KOPT-K1 (cell line): Measurements from ENCODE around the gene PAOX.

Experiments used
- H3K27ac ChIP-seq: fragments of 200-600 bp; sonication (generic); 2 replicates; pipeline ENCODE4 v1.5.1; 2016; ENCODE audit warnings: antibody characterized with exemption, mild to moderate bottlenecking, low read depth, low read length; ENCODE audit not compliant: poor library complexity, severe bottlenecking
- H3K36me3 ChIP-seq: fragments of 200-600 bp; sonication (generic); 2 replicates; pipeline ENCODE4 v1.5.1; 2017; ENCODE audit warnings: antibody characterized with exemption, mild to moderate bottlenecking, low read length, moderate library complexity; ENCODE audit not compliant: insufficient read depth
- H3K9me3 ChIP-seq: fragments of 200-600 bp; sonication (generic); 2 replicates; pipeline ENCODE4 v1.5.1; 2017; ENCODE audit warnings: antibody characterized with exemption, low read length, mild to moderate bottlenecking; ENCODE audit not compliant: insufficient read depth, poor library complexity, severe bottlenecking

PAOX gene

DNA sequence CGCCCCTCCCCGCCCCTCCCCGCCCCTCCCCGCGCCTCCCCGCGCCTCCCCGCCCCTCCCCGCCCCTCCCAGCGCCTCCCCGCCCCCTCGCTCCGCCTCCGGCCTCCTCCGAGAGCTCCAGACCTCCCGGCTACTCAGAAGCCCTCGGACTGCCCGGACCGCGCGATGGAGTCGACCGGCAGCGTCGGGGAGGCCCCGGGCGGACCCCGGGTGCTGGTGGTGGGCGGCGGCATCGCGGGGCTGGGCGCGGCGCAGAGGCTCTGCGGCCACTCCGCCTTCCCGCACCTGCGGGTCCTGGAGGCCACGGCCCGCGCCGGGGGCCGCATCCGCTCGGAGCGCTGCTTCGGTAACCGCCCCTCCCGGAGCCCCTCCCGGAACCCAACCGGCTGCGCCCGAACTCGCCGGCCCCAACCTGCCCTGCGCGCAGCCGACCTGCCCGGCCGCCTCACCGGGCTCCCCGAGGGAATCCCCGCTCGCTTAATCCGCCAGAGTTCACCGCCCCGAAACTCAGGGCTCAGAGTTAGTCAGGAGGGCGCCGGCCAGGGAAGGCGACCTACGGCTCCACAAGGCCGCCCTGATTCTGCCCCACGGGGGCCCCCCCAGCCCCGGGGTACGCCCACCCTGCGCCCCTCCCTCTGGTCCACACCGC, at the start of gene PAOX:
PAOX (plus strand) TSS at position 111 of the 649 bp plus-strand sequence; CDS start at position 166, 55 bp downstream.
- H3K36me3 ChIP-seq = no peaks in the 10 kb centered on the region
- no peak within 1 kb of the TSS for H3K27ac ChIP-seq
- H3K9me3 ChIP-seq = no peaks in the 10 kb centered on the region

- Histone ChIP-seq H3K36me3 (no peaks in the 10 kb centered on the region), H3K27ac (no peak overlapping the region), H3K9me3 (no peaks in the 10 kb centered on the region)
Observed at GRCh38 chr10:133329491-133330202, 49.4 kb upstream of the PAOX start.

- no peaks in the 10 kb centered on the region for H3K9me3 ChIP-seq
- H3K36me3 ChIP-seq = no peaks in the 10 kb centered on the region
- no peak overlapping the region for H3K27ac ChIP-seq
Observed at GRCh38 chr10:133332936-133333699, 45.9 kb upstream of the PAOX start.

- no peaks in the 10 kb centered on the region for H3K9me3 ChIP-seq
- no peak overlapping the region for H3K27ac ChIP-seq
- no peaks in the 10 kb centered on the region for H3K36me3 ChIP-seq
Observed at GRCh38 chr10:133334503-133335245, 44.4 kb upstream of the PAOX start.

- no peaks in the 10 kb centered on the region for H3K36me3 ChIP-seq
- H3K27ac ChIP-seq = no peak overlapping the region
- H3K9me3 ChIP-seq = no peaks in the 10 kb centered on the region
Observed at GRCh38 chr10:133335246-133336117, 43.6 kb upstream of the PAOX start.

DNA sequence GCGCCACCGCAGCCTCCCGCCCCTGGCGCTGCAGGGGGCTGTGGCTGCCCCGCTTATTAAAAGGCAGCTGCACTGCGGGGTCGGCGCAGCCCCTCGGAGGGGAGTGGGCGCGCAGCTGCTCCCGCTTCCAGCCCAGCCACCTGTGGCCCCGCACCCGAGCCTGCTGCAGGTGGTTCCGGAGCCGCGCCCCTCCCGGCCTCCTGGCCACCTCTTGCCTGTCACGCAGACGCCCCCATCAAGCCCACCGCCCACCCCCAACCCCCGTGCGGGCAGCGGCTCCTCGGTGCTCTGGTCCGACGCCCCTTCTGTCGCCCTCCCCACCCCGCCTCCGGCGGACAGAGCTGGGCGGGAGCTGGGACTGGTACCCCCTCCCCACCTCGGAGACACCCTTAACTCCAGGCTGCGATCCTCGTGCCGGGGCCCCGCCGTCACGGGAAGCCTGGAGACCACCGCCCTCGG, 42.9 kb upstream of the PAOX start:
- H3K36me3 ChIP-seq = no peaks in the 10 kb centered on the region
- H3K27ac ChIP-seq = no peak overlapping the region
- H3K9me3 ChIP-seq = no peaks in the 10 kb centered on the region

GRCh38 chr10:133336577-133337369, 42.3 kb upstream of the PAOX start, which contains the start of gene CALY:
TSS of gene CALY (minus strand) at chr10:133336896. CDS start at chr10:133328989, 7,907 bp downstream.
- Histone ChIP-seq H3K36me3 (no peaks in the 10 kb centered on the region), H3K27ac (no peak within 1 kb of the TSS), H3K9me3 (no peaks in the 10 kb centered on the region)

DNA sequence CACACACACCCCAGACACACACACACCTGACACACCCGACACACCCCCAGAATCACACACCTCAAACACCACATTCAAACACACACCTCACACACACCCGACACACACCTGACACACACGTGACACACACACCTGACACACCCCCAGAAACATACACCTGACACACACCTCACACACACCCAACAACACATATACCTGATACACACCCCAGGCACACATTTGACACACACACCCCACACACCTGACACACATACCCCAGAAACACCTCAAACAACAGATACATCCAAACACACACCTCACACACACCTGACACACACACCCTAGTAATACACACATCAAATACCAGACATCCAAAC, 41.7 kb upstream of the PAOX start:
- Histone ChIP-seq H3K36me3 (no peaks in the 10 kb centered on the region), H3K9me3 (no peaks in the 10 kb centered on the region), H3K27ac (no peak overlapping the region)

GRCh38 chr10:133338080-133339071, 40.7 kb upstream of the PAOX start:
- no peaks in the 10 kb centered on the region for H3K36me3 ChIP-seq
- H3K27ac ChIP-seq = no peak overlapping the region
- H3K9me3 ChIP-seq = no peaks in the 10 kb centered on the region

DNA sequence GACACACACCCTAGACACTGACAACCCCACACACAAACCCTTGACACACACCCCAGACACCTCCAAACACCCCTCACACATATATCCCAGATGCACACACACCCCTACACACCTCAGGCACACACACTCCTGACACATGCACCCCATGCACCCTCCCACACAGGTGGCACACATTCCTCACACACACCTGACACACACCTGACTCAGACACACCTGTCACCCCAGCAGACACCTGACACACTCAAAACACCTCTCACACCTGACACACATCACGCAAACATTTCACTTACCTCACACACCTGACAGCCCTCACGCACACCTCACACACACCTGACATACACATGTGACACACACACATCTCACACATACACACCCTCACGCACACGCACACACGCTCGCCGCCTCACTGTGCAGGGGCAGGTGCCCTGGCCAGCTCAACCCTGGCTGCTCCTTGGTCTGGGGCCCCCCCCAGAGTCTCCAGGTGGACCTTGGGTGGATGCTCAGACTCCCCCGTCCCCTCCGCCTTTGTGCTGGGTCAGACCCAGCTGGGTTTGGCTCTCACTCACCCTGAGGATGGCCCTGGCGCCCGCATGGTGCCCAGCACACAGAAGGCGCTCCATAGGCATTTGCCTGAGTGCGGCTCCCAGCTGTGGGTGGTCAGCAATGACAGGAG, 39.2 kb upstream of the PAOX start:
- Histone ChIP-seq H3K36me3 (no peaks in the 10 kb centered on the region), H3K27ac (no peak overlapping the region), H3K9me3 (no peaks in the 10 kb centered on the region)

DNA sequence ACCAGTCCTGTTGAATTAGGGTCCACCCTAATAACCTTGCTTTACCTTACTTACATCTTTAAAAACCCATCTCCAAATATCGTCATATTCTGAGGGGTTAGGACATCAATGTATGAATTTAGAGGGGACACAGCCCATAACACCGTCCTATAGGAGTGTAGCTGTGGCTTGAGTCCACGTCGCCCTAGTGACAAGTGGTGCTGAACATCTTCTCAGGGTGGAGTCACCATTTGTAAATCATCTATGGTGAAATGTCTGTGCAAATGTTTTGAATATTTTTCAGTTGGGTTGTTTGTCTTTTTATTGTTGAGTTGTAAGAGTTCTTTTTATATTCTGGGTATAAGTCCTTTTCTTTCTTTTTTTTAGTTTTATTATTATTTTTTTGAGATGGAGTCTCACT, 37.1 kb upstream of the PAOX start:
- Histone ChIP-seq H3K27ac (no peak overlapping the region), H3K36me3 (no peaks in the 10 kb centered on the region), H3K9me3 (no peaks in the 10 kb centered on the region)

GRCh38 chr10:133342942-133343341, 36.1 kb upstream of the PAOX start:
- H3K27ac ChIP-seq = no peak overlapping the region
- no peaks in the 10 kb centered on the region for H3K9me3 ChIP-seq
- no peaks in the 10 kb centered on the region for H3K36me3 ChIP-seq
